Measurements from ENCODE around the gene CDC42SE1. TPM values are rescaled to one million over a fixed set of nuclear protein-coding genes. Genes with fewer than 3 reads are reported as not detected.

The CDC42SE1 gene
- total and polyA plus RNA-seq, 4 donors = 59.0 to 89.8 (median 80.0) TPM

DNA sequence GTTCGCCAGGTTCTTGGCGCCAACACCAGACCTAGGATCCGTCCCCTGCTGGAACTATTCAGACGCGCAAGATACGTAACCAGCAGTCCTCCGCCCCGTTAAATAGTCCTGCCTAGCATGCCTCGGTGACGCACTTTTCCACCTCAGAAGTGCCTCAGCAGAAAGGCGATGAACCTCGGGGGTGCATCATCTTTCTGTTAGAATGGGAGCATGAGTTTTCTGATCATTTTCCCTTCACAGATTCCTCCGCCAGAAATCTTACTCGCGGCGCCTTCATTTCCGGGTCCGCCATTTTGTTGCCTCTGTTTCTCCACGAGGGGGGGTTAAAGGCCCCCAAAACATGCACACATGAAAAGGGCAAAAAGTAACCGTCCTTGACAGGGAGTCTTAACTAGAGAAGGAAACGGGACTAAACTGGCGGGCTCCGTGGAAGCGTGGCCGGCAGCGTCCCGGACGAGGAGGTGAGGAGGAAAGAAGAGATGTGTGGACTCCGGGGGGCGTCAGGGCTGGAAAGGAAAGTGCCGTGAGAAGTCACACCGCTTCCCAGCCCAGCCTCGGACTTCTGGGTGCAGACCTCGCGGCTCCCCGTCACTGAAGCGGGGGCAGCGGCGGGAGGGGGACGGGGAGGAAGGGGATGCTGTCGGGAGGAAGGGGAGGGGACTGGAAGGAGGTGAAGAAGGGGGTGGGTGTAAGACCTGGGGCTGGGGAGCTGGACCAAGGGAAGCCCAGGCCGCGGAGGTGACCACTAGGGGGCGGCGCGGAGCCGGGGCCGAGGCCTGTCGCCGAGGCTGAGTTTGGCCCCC lies 11.3 kb upstream of the CDC42SE1 start, which contains the start of gene GABPB2:
TSS of gene GABPB2 (plus strand) at position 288 of the 803 bp plus-strand sequence. CDS start 17,429 bp downstream, outside the sequence.
- H3K4me3 ChIP-seq (ENCODE audit: low read depth, low read length) = peak within 1 kb of the TSS; percentile 99
- H3K9me3 ChIP-seq (ENCODE audit: control insufficient read depth, insufficient read depth, low read length) = no peaks in the 10 kb centered on the region
- peak within 1 kb of the TSS; percentile 100 for H3K27ac ChIP-seq (ENCODE audit: low read depth, low read length)
- 4% methylated on average over 39 of the region's 50 CpGs for WGBS (ENCODE audit: insufficient coverage)
- H3K36me3 ChIP-seq (ENCODE audit: control insufficient read depth, insufficient read depth, low read length) = peaks cover 33% of the 10 kb centered on the region
- H3K4me1 ChIP-seq (ENCODE audit: control insufficient read depth, insufficient read depth, low read length) = peaks cover 31% of the 10 kb centered on the region
- peak in 5 of 6 donors; percentile 84 to 97 (median 96) for DNase-seq (ENCODE audit: low read depth in 4 of 6, low spot score in 6 of 6)
- no peaks in the 10 kb centered on the region for H3K27me3 ChIP-seq (ENCODE audit: control insufficient read depth, insufficient read depth, low read length)

DNA sequence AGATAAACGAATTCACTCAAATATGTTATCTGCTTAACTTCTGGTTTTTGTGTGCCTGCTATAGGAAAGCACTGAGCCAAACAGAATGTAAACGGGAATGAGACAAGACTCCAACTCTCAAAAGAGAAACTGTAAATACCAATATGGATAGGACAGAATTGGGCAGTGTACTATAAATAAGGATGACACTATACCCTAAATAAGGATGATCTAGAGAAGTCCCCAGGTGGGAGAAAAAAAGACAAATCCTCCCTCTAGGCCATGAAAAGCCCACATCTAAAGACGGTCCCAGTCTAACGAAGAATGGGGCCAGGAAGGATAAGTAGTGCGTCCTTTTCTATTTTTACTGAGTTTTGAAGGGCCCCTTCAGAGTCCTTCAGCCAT lies 9.7 kb upstream of the CDC42SE1 start:
- H3K4me1 ChIP-seq (ENCODE audit: control insufficient read depth, insufficient read depth, low read length) = peaks cover 32% of the 10 kb centered on the region
- peak overlapping the region; percentile 100 for H3K27ac ChIP-seq (ENCODE audit: low read depth, low read length)
- H3K36me3 ChIP-seq (ENCODE audit: control insufficient read depth, insufficient read depth, low read length) = peaks cover 25% of the 10 kb centered on the region
- 100% methylated on average over 1 of the region's 5 CpGs for WGBS (ENCODE audit: insufficient coverage)
- no peak for DNase-seq (ENCODE audit: low read depth in 4 of 6, low spot score in 6 of 6)
- H3K4me3 ChIP-seq (ENCODE audit: low read depth, low read length) = no peak overlapping the region
- H3K9me3 ChIP-seq (ENCODE audit: control insufficient read depth, insufficient read depth, low read length) = no peaks in the 10 kb centered on the region
- H3K27me3 ChIP-seq (ENCODE audit: control insufficient read depth, insufficient read depth, low read length) = no peaks in the 10 kb centered on the region

DNA sequence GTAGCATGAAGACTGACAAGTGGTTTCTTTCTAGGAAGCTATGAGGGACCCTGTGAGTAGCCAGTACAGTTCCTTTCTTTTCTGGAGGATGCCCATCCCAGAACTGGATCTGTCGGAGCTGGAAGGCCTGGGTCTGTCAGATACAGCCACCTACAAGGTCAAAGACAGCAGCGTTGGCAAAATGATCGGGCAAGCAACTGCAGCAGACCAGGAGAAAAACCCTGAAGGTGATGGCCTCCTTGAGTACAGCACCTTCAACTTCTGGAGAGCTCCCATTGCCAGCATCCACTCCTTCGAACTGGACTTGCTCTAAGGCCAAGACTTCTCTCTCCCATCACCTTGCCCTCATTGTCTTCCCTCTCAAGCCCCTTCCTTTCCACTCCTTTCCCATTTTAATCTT lies 7.8 kb upstream of the CDC42SE1 start:
- peaks cover 25% of the 10 kb centered on the region for H3K36me3 ChIP-seq (ENCODE audit: control insufficient read depth, insufficient read depth, low read length)
- no peak overlapping the region for H3K4me3 ChIP-seq (ENCODE audit: low read depth, low read length)
- no peak overlapping the region for H3K27ac ChIP-seq (ENCODE audit: low read depth, low read length)
- WGBS (ENCODE audit: insufficient coverage) = 92% methylated on average over 4 of the region's 4 CpGs
- no peaks in the 10 kb centered on the region for H3K27me3 ChIP-seq (ENCODE audit: control insufficient read depth, insufficient read depth, low read length)
- no peak for DNase-seq (ENCODE audit: low read depth in 4 of 6, low spot score in 6 of 6)
- no peaks in the 10 kb centered on the region for H3K9me3 ChIP-seq (ENCODE audit: control insufficient read depth, insufficient read depth, low read length)
- peaks cover 43% of the 10 kb centered on the region for H3K4me1 ChIP-seq (ENCODE audit: control insufficient read depth, insufficient read depth, low read length)

DNA sequence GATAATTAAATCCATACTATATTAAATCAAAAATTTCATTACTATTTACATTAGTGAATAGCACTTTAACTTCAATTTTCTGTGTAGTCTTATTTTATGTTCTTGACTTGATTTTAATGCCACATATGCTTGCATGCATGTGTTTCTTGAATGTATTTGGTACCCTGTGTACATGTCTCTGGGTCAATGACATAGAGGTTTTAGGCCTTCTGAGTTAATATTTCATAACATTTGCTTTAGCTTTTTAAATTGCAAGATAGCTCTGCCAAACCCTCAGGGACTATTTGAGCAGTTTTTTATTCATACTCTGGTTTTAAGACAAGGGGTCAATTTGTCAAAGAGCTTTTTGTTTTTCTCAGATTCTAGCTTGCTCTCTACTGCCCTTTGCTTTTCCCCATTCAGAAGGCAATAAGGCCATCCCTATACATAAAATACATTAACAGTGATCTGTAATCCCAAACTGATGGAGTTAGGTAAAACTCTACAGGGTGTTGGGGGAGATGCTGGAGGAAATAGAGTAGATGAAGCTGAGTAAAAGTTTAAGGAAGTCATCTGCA lies 5.7 kb upstream of the CDC42SE1 start:
- H3K4me1 ChIP-seq (ENCODE audit: control insufficient read depth, insufficient read depth, low read length) = peaks cover 27% of the 10 kb centered on the region
- no peak for DNase-seq (ENCODE audit: low read depth in 4 of 6, low spot score in 6 of 6)
- no peaks in the 10 kb centered on the region for H3K9me3 ChIP-seq (ENCODE audit: control insufficient read depth, insufficient read depth, low read length)
- H3K27ac ChIP-seq (ENCODE audit: low read depth, low read length) = peak overlapping the region; percentile 7
- H3K36me3 ChIP-seq (ENCODE audit: control insufficient read depth, insufficient read depth, low read length) = peaks cover 25% of the 10 kb centered on the region
- no peak overlapping the region for H3K4me3 ChIP-seq (ENCODE audit: low read depth, low read length)
- no peaks in the 10 kb centered on the region for H3K27me3 ChIP-seq (ENCODE audit: control insufficient read depth, insufficient read depth, low read length)

DNA sequence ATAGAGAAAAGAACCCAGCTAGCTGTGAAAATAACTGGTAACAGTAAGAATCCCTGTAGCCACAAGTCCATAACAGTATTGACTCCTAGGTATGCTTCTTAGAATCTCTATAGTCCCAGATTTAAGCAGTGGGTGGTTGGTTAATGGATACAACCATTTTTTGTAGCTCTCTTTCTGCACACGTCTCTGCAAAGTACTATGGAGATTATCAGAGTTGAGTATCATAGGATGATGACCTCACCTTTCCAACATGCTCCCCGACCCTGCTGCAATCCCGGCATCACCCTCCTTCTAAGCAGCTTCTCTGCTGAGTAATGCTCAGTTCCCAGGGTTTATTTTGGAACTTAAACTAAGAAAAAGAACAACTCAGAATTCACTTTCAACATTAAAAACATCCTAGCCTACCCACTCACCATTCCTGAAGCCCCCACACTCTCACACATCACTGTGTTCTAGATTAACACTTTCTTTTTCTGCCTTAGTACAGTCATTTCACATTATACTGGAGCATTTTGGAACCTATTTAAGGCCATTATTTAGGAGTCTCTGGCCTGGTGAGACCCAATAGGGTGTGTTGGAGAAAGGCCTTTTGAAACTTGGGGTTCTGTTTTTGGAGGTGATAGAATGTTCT lies 3.4 kb upstream of the CDC42SE1 start:
- Histone ChIP-seq H3K27ac (ENCODE audit: low read depth, low read length) (no peak overlapping the region), H3K4me1 (ENCODE audit: control insufficient read depth, insufficient read depth, low read length) (peaks cover 31% of the 10 kb centered on the region), H3K4me3 (ENCODE audit: low read depth, low read length) (no peak overlapping the region), H3K27me3 (ENCODE audit: control insufficient read depth, insufficient read depth, low read length) (no peaks in the 10 kb centered on the region), H3K9me3 (ENCODE audit: control insufficient read depth, insufficient read depth, low read length) (no peaks in the 10 kb centered on the region), H3K36me3 (ENCODE audit: control insufficient read depth, insufficient read depth, low read length) (peaks cover 15% of the 10 kb centered on the region)
- DNase-seq (ENCODE audit: low read depth in 4 of 6, low spot score in 6 of 6) = no peak
- 80% methylated on average over 2 of the region's 3 CpGs for WGBS (ENCODE audit: insufficient coverage)

DNA sequence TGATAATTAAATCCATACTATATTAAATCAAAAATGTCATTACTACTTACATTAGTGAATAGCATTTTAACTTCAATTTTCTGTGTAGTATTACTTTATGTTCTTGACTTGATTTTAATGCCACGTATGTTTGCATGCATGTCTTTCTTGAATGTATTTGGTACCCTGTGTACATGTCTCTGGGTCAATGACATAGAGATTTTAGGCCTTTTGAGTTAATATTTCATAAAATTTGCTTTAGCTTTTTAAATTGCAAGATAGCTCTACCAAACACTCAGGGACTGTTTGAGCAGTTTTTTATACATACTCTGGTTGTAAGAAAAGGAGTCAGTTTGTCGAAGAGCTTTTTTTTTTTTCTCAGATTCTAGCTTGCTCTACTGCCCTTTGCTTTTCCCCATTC lies 2.3 kb upstream of the CDC42SE1 start:
- Histone ChIP-seq H3K4me3 (ENCODE audit: low read depth, low read length) (peak overlapping the region; percentile 94), H3K27ac (ENCODE audit: low read depth, low read length) (peak overlapping the region; percentile 98), H3K9me3 (ENCODE audit: control insufficient read depth, insufficient read depth, low read length) (no peaks in the 10 kb centered on the region), H3K36me3 (ENCODE audit: control insufficient read depth, insufficient read depth, low read length) (peaks cover 20% of the 10 kb centered on the region), H3K4me1 (ENCODE audit: control insufficient read depth, insufficient read depth, low read length) (peaks cover 41% of the 10 kb centered on the region), H3K27me3 (ENCODE audit: control insufficient read depth, insufficient read depth, low read length) (no peaks in the 10 kb centered on the region)
- no CpG with 5 or more reads among the region's 2 CpGs for WGBS (ENCODE audit: insufficient coverage)
- peak in 1 of 6 donors; percentile 40 for DNase-seq (ENCODE audit: low read depth in 4 of 6, low spot score in 6 of 6)

DNA sequence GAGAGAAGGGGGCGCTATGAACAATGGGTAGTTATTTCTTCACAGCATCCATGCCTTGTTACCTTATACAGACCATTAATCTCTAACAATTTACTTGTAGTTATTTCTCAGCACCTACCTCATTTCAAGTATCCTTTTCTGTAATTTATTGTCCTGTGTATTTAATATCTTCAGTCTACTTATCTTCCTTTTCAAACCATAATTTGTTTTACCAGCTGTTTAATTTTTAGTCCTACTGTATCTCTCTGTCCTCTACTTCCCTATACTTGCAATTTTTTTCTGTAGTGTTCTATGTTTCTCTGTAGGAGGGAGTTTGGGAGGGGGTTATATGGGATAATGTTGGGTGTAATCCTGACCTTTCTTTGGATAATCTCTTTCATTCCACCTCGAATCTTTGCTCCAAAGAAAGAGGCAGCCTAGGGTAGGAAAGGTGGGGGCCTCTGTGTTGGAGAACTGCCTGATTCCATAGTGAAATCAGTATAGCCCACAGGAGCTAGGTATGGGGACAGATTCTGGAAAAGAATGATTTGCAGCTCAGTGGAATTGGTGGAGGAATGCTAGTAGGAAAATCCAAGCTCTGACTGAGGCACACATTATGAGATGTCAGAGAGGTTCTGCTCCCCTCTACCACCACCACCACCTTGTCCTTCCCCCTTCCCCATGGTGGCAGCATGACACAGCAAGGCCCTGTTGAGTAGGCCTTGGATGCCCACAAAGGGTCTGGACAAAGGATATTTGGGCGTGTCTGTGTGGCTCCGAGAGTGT lies 1.4 kb upstream of the CDC42SE1 start:
- H3K4me3 ChIP-seq (ENCODE audit: low read depth, low read length) = peak overlapping the region; percentile 94
- H3K27ac ChIP-seq (ENCODE audit: low read depth, low read length) = peak overlapping the region; percentile 98
- peak in 2 of 6 donors; percentile 66 to 85 for DNase-seq (ENCODE audit: low read depth in 4 of 6, low spot score in 6 of 6)
- H3K27me3 ChIP-seq (ENCODE audit: control insufficient read depth, insufficient read depth, low read length) = no peaks in the 10 kb centered on the region
- WGBS (ENCODE audit: insufficient coverage) = no CpG with 5 or more reads among the region's 4 CpGs
- peaks cover 41% of the 10 kb centered on the region for H3K4me1 ChIP-seq (ENCODE audit: control insufficient read depth, insufficient read depth, low read length)
- no peaks in the 10 kb centered on the region for H3K9me3 ChIP-seq (ENCODE audit: control insufficient read depth, insufficient read depth, low read length)
- H3K36me3 ChIP-seq (ENCODE audit: control insufficient read depth, insufficient read depth, low read length) = peaks cover 20% of the 10 kb centered on the region

DNA sequence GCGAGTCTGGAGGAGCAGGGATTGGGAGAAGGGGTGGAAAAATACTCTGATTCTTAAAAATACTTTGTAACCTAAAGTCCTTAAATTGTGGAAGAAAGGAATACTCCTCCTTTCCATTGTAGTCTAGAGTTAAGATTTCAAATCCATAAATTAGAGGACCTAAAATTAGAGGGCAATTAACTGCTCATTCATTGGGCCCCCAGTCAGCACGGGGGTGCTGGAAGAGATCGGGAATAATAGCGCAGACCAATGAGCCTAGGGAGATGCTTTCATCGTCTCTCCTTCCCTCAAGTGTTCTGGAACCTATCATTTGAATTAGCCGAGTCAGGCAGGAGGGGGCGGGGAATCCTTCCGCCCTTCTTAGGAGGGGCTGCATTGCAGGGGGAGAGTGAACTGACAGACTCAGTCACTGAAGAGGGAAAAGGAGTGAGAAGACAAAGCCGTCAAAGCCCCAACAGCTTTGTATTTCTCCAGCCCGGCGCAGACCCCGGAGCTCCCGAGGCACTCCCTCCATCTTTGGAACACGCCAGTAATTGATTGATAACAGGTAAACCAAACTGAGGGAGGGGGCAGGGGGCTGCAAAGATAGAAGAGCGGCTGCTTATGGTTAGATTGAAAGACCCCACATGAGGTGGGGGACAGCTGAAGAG lies 710 bp upstream of the CDC42SE1 start, which contains the start of gene MLLT11:
TSS of gene MLLT11 (plus strand) at position 391 of the 650 bp plus-strand sequence. CDS start 6,828 bp downstream, outside the sequence.
- Histone ChIP-seq H3K4me1 (ENCODE audit: control insufficient read depth, insufficient read depth, low read length) (peaks cover 41% of the 10 kb centered on the region), H3K27ac (ENCODE audit: low read depth, low read length) (peak within 1 kb of the TSS; percentile 98), H3K27me3 (ENCODE audit: control insufficient read depth, insufficient read depth, low read length) (no peaks in the 10 kb centered on the region), H3K4me3 (ENCODE audit: low read depth, low read length) (peak within 1 kb of the TSS; percentile 94), H3K9me3 (ENCODE audit: control insufficient read depth, insufficient read depth, low read length) (no peaks in the 10 kb centered on the region), H3K36me3 (ENCODE audit: control insufficient read depth, insufficient read depth, low read length) (peaks cover 25% of the 10 kb centered on the region)
- WGBS (ENCODE audit: insufficient coverage) = 0% methylated on average over 9 of the region's 15 CpGs
- peak in 5 of 6 donors; percentile 85 to 99 (median 87) for DNase-seq (ENCODE audit: low read depth in 4 of 6, low spot score in 6 of 6)

DNA sequence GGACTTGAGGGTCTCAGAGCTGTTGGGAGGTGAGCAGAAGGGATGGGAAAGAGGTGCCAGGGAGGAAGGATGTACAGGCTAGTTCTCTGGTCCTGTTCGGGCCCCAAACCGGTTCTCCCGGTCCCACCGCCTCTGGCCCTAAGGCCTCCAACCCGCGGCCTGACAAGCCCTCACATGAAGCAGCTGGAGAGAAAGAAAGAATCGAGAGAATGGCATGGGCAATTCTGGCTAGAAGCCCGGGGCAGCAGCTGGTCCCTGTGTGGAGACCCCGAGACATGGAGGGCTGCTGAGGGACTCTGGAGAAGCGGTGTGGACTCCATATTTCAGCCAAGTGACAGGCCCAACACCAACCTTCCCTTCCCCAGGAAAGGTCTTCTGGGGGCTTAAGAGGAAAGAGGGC lies 730 bp downstream of the CDC42SE1 start:
- 0% methylated on average over 8 of the region's 10 CpGs for WGBS (ENCODE audit: insufficient coverage)
- H3K27ac ChIP-seq (ENCODE audit: low read depth, low read length) = peak overlapping the region; percentile 98
- peak overlapping the region; percentile 94 for H3K4me3 ChIP-seq (ENCODE audit: low read depth, low read length)
- peaks cover 40% of the 10 kb centered on the region for H3K36me3 ChIP-seq (ENCODE audit: control insufficient read depth, insufficient read depth, low read length)
- no peaks in the 10 kb centered on the region for H3K27me3 ChIP-seq (ENCODE audit: control insufficient read depth, insufficient read depth, low read length)
- DNase-seq (ENCODE audit: low read depth in 4 of 6, low spot score in 6 of 6) = peak in 3 of 6 donors; percentile 39 to 77 (median 75)
- H3K4me1 ChIP-seq (ENCODE audit: control insufficient read depth, insufficient read depth, low read length) = peaks cover 38% of the 10 kb centered on the region
- H3K9me3 ChIP-seq (ENCODE audit: control insufficient read depth, insufficient read depth, low read length) = no peaks in the 10 kb centered on the region

All from spinal cord (tissue), 10 donors.